HG03135 (cell line): ENCODE measurements around the gene LMX1A.

ENCODE experiments used
- ATAC-seq: cut with Tn5 transposase; IDR thresholded peaks from one replicate; pipeline ENCODE4 v1.9.1; 2021; ENCODE audit warnings: mild to moderate bottlenecking, moderate library complexity; ENCODE audit not compliant: unreplicated experiment

The LMX1A gene

DNA sequence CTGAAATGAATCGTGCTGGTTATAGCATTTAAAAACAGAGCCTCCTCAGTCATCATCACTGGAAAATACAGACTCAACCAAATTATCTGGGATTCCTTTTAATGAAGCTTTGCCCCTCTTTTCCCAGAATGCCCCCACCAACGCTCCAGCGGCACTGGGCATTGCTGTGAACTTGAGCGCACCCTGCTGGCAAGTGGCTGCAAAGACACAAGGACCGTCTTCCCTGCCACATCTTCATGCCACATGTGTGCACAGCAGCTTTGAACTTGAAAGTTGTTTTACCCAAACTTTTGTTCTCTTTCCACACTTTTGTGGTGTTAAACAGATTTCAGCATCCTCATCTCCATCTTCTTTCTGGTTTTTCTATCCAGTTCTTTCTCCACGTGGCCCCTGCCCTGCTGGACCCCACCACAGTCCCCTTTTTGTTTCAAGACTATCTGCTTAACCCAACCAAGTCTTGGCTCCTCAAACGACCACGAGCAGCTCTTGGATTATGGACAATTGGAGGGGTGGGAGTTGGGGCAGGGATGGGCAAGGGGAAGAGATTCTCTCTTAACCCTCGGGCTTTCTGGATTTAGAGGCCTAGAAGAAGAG lies 12.8 kb upstream of the LMX1A start:
- no peak for ATAC-seq

DNA sequence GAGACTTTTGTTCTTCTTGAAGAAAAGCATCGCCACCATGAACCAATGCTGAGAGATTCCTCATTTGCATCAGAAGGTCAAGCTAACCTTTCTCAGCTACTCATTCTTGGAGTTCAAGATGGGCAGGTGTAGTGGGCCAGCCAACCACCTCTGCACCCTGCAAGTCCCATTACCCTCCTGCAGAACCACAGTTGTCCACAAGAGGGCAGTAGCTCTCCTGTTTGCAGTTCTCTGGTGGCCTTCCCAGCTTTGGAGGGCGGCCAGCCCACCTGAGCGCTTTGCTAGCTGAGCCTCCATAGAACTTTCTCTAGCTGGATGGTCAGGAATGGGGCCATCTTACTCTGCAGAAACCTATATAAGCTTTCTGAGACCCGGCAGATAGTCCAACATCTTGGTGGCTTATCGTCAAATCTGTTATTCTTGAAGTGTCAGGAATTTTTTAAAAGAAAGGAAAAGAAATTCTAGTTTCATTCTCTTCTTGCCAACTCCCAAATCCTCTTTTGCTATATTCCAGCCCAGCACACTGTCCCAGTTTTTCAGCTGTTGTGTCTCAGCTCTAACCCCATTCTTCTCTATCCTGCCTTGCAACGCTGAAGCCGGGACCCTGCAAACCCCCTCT lies 11.0 kb upstream of the LMX1A start:
- ATAC-seq = no peak

DNA sequence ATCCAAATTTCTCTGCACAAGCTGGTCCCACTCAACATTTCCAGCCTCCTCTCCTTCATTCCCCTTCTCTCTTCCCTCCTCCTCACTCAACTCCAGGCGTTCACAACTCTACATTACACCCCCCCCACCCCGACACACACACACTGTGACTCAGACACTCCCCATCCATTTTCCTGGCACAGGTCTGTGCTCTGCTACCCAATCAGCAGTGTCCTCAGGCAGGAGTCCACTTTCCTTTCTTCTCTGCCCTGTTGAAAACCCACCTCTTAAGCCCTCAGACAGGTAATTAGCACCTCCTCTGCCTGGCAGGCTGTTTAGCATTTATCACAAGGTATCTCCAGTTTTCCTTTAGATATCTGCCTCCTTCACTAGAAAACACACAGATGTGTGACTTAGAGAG lies 8.8 kb upstream of the LMX1A start:
- ATAC-seq = no peak

DNA sequence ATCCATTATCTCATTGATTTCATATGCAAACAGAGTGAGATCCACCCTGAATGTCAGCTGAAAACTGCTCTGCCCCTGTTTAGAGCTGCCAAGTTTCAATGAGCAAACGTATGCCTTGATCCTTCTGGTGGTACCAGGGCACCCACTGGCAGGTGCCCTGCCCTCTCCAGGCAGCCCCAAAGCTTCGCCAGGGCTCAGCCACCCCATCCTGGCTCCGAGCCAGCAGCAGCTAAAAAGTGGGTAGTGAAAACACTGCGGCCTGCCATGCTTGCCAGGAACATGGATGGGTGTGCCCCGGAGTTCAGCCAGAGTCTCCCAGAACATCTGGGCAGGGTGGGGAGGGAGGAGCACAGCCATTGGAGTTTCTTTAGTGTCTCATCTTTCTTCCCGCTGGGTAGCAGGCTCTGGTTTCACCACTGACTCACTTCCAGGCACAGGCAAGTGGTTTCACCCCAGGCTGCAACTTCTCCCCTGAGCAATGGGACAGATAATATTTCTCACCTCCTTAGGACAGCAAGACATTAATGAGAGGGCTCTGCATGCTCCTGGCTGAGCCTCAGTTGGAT lies 8.1 kb upstream of the LMX1A start:
- no peak for ATAC-seq

DNA sequence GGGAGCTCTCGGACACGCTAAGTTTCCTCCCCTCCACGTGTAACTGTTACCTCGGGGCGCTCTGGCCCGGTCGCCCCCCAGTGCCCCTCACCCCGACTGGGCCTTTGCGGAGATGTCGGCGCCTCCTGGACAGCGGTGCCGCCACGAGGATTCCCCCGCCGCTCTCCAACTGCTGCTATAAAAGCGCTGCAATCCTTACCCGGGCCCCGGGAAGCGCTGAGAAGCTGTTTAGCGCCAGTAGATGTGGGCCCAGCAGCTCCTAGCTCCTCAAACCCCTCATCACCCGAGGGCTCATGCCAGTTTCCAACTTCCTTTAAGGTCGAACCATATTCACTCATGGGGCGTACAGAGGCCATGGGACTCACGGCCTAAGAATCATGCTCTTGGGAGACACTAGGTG lies 361 bp upstream of the LMX1A start:
- no peak for ATAC-seq

DNA sequence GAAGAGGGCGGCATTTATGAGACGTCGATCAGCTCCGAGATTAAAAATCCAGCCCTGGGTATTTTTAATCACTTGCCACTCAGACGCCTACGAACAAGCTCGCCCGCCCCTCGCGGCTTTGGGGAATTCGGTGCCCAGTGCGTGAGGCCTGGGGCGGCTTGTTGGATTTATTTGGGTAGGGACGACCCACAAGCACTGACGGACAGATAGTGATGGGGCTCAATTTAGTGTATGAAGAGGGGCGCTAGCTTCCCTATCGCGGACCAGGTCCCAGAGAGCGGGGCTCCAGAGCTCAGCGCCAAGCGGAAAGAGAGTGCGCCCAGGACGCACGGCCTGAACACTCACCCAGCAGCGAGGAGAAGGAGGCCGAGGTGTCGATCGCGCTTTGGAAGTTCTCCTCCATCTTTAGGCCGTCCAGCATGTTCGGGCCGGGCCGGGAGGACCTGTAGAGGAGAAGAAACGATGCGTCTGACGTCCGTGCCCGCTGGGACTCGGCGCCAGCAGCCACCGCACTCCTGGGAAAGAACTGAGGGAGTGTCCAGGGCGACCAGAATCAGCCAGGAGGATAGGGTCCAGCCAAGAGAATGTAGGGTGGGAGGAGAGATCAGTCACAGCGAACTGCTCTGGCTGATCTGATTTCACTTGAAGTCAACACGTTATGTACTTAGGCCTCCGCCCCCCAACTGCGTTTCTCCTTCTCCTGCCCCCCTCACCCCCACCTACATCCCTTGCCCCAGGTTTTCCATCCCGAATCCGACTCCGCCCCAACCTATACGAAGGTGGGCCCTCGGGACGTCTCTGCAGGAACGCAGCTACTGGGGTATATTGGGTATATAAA lies 1.2 kb downstream of the LMX1A start:
- ATAC-seq = no peak

DNA sequence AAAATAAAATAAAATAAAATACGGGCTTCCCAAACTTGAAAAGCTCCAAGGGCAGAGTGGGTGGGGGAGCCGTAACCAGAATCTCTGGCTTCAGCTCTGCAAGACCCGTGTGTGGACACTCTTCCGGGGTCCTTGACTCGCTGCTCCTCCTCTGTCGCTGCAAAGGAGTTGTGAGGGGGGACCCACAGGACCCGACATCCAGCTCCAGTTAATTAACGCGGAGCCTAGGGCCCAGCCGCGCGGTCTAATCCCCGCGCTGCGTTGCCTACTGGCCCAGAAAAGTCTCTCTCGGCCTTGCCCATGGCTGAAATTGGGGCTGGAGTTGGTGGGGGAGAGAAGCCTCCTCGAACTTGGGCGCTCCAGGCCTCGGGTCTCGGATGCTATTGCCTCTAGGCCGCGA lies 1.8 kb downstream of the LMX1A start:
- ATAC-seq = no peak

DNA sequence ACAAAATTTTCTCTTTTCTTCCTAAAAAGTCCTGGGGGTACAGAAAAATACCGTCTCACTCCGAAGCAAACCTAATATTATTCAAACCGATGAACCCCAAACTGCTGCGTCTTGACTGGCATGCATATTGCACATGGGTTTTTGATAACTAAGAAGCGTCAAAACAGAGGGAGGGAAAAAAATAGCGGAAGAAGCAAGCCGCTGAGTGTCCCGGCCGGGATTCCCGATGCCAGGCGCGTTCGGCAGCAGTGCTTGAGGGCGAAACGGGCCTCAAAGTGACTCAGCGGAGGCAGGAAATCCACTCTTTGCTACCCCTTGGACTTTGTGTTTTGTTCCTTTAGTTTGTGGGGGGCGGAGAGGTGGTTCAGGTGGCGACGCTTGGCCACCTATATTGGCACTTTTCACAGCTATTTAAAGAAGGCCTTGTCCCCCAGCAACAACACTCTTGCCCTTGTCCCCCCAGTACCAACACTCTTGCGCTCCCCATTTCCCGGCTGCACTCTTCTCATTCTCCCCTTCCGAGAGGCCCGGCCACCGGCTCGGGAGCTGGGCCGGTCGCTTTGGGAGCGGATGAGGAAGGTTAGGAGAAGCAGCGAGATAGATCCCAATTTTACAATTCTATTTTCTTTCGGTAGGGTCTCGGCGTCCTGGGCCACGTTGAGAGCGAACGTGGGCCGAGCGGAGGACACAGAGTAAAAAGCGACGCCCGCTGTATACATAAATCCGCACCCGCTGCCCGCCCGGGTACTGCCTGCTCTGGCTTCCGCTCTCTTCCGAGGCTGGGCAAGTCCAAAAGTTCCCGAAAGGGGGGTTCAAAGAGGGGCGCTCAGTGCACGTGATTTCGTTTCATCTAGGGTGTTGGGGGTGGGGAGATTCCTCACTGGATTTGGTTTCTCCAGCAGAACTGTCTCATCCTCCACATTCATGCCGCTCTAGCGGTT lies 2.5 kb downstream of the LMX1A start:
- no peak for ATAC-seq

DNA sequence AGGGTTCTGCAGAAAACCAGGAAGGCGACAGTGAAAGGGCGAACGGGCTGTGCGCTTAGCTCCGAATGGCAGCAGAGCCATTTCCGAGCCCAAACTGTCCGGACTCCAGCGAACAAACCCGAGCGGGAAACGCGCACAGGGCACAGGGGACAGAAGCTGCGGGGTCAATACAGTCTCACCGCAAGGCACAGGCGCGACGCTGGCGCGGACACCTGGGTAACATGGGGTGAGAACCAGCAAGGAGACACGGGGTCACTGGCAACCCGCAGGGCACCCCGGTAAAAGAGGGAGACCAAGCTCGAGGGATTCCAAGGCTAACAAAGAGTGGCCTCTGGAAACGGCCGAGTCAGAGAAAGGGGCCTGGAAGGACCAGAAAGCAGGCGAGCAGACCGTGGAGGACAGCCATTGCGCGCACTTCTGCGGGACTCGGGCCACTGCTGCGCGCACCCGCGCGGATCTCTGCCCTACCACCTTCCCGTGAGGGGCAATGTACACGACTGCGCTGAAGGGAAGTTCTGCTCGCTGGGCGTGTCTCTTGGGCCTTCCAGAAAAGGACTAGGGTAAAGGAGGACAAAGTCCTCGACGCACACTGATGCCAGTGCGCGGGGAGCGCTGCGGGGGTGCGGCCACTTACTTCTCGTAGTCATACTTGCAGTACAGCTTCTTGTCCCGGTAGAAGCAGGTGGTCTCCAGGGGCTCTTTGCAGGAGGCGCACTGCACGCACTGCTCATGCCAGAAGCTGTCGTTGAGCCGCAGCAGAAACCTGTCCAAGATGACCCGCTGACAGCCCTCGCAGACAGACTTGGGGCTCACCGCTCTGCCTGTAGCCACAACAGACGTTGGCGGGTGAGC lies 3.8 kb downstream of the LMX1A start:
- no peak for ATAC-seq

DNA sequence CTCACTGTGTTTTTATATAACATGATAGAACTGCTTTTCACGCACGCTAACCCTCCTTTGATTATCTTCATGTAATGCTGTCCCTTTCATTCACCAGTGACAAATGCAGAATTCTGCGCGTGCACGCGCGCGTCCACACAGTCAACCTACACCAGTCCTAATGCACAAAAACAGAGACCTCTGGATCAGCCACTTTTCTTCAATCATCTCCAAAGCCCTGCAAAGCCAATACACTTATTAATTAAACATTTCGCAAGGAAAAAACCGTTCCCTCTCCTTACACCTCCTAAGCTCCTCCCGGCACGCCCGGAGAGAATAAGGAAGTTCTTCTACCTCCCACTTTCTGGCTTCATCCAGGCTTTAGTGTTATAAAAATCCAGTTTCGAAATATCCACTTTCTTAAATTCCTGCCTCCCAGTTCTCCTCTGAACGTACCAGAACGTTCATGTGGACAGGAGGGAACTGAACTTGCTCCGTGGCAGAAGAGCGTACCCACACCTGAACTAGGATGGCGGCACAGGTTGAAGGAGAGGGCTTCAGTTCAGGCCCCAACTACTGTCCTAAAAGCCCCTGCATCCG lies 4.6 kb downstream of the LMX1A start:
- no peak for ATAC-seq

DNA sequence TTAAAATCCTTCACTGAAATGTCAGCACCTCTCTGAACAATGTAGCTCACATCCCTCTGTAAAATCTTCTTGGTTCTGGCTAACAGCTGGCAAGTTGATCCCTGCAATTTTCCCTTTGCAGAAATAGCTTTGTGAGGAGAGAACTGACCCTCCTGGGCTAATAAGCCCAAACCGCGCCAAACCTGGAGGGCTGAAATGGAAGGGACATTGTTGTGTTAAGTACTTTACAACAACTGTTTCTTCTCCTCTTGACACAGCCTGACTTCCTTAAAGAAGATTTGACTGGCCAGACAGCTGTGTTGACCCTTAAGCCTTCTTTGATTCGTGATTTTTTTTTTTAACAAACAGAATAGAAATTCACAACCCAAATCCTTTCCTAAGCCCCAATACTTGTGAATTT lies 5.7 kb downstream of the LMX1A start:
- no peak for ATAC-seq

DNA sequence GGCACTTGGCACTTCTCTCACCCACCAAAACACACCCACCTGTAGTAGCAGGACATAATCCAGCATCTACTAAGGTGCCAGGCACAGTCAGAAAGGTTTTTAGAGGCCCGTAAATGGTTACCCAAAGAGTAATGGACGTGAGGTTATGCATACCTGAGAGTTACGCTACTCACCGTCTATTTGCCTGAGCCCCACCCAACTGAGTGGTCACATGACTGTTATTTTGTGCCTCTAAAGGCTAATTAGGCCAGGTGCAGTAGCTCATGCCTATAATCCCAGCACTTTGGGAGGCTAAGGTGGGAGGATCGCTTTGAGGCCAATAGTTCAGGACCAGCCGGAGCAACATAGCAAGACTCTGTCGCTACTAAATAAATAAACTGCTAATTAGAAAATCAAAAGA lies 11.0 kb downstream of the LMX1A start:
- ATAC-seq = no peak

DNA sequence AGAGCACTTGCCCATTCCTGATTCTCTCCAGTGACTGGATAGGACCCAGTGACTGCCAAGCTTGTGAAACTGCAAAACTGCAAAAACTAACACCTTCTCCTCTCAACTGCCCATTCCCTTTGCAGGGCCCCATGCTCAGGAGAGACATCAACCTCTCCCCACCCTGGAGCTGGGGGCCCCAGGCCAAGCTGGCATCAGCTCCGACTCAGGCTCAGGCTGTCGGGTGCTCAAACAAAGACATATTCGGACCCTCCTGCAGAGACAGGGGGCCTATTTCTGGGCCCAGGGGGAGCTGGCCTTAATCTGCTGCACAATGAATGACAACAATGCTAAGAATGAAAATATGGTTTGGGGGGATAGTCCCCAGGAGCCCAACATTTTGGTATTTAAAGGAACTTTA lies 11.8 kb downstream of the LMX1A start:
- ATAC-seq = no peak

DNA sequence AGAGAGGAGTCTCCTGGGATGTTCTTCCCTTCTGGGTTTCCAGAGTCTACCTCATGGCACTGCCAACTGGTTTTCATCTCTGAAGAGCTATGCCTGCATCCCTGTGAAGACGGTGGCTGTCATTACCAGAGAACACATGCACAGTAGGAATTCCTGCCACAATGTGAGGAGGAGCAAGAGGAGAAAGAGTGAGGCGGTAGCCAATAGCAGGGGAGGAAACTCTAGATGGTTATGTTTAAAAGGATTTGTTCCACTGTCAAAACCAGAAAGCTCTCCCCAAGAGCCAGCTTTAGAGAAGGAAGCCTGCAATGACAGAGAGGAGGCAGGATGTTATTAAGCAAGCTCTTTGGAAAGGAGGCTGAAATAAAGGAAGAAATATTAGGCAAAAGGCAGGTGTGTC lies 12.3 kb downstream of the LMX1A start:
- ATAC-seq = no peak

DNA sequence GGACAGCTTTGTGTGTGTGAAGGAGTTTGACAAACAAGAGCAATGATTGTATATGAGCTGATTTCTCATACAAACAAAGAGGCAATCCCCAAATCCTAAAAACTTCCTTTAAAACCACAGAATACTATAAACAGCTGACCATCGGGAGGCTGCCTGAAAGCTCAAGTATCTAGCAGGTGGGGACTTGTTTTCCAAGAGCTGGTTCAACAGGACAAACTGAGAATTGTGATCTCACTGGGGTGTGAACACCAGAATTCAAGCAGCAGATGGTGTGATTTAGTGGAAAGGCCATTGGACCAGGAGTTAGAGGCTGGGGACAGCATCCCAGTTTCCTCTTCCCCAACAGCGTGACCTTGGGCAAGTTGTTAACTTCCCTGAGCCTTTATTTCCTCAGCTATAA lies 13.9 kb downstream of the LMX1A start:
- no peak for ATAC-seq

DNA sequence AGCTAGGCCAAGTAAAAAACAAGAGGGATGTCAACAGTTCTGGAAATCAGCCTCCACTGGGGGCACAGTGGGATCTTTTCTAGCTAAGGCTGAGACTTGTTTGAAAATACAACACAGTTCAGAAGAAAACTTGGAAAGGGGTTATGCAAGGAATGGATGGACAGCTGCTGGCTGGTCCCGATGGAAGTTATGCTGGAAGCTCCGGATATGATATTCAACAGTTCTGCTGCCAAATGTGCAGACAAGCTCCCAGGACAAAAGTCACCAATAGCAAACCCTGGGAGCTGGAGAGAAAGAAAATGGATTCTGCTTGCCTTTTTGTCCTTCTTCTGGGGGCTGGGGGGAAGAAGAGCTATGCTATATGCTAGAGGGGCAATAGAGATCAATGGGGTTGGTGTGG lies 14.3 kb downstream of the LMX1A start:
- ATAC-seq = no peak

DNA sequence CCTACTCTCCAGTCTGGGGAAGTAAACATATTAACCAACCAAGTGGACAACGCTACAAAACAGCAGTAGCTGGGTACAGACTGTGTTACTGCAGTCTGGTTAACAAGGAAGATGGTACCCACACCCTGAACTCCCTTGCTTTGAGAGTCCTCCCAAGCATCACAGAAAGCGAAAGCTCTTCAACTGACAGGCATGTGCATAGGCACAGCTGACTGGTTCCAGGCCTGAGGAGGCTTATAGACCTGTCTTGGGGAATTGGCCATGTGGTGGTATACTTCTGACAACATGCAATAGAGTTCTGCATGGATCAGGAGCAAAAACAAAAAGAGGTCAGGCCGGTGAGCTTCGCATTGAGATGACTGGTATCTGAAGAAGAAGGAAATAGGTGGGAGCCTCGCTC lies 17.4 kb downstream of the LMX1A start:
- ATAC-seq = no peak

DNA sequence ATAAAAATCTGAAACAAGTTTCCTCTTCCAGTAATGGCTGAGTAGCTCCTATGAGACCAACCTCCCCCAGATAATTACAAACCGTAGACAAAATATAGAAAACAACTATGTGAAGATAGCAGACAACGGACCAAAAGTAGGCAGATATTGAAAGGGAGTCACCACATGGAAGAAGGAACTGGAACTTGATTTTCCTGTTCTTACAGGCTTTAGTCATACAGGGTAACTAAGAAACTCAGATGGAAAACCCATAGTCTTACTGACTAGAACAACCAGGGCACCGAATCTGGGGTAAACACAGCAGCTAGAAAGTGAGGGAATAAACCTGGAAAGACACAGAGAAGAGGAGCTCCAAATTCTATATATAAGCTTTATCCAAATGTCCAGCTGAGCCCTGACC lies 26.0 kb downstream of the LMX1A start:
- ATAC-seq = no peak

DNA sequence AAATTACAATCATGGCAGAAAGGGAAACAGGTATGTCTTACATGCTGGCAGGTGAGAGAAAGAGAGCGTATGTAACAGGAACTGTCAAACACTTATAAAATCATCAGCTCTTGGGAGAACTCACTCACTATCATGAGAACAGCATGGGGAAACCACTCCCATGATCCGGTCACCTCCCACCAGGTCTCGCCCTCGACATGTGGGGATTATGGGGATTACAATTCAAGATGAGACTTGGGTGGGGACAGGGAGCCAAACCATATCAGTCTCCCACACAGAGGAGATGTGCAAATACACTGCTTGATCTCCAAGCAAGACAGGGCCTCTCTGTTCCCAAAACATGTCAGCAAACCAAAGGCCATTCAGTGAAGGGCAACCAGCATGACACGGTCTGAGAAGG lies 27.4 kb downstream of the LMX1A start:
- no peak for ATAC-seq

DNA sequence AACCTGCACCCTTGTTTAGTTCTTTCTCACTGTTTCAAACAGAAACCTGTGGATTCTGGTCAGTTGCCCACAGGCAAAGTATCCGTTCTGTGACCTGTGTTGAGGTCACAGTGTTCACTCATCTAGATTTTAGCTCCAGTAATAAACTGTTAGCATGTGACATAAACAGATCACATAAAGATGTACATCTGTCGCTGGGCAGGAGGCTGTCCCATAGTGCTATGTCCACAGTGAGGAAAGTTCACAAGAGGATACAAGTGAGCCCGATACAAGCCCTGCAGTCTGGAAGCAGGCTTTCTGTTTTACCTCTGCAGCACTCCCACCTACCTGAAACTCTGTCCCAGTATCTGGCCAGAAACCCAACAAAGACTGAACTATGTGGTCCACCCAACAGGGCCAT lies 28.4 kb downstream of the LMX1A start:
- no peak for ATAC-seq
